Astrocyte (in vitro differentiated cells and primary cell): Measurements from ENCODE around the gene ABCC4. TPM values are rescaled to one million over a fixed set of nuclear protein-coding genes. Genes with fewer than 3 reads are reported as not detected.
A peak's percentile ranks its signal among the peaks of the same experiment; 100 is the strongest.

Experiments used
- DNase-seq: peaks from one replicate; pipeline ENCODE4 v3.0.0-alpha.2; 2010; ENCODE audit warnings: low read depth
- FAIRE-seq: peaks from 2 replicates; lab custom pipeline; 2011; peaks lifted over from hg19 to GRCh38; lab: Jason Lieb, UNC
- H2AFZ ChIP-seq: 2 replicates; pipeline ENCODE4 v1.6.0; 2012; ENCODE audit warnings: low read depth, low read length, inconsistent platforms
- H3K27ac ChIP-seq: 2 replicates; pipeline ENCODE4 v1.5.1; 2011; ENCODE audit warnings: low read depth, low read length, inconsistent platforms
- H3K27me3 ChIP-seq: 2 replicates; pipeline ENCODE4 v1.6.0; 2011; ENCODE audit warnings: low read length, inconsistent platforms; ENCODE audit not compliant: insufficient read depth
- H3K36me3 ChIP-seq: 2 replicates; pipeline ENCODE4 v1.5.1; 2011; ENCODE audit warnings: low read length, inconsistent platforms; ENCODE audit not compliant: insufficient read depth
- H3K4me1 ChIP-seq: 2 replicates; pipeline ENCODE4 v1.5.1; 2011; ENCODE audit warnings: low read length, inconsistent platforms; ENCODE audit not compliant: insufficient read depth
- H3K4me2 ChIP-seq: 2 replicates; pipeline ENCODE4 v1.6.0; 2012; ENCODE audit warnings: low read length, inconsistent platforms
- H3K4me3 ChIP-seq: 2 replicates; pipeline ENCODE4 v1.5.1; 2011; ENCODE audit warnings: low read depth, mild to moderate bottlenecking, low read length, inconsistent platforms; ENCODE audit not compliant: insufficient read depth
- H3K79me2 ChIP-seq: 2 replicates; pipeline ENCODE4 v1.6.0; 2012; ENCODE audit warnings: mild to moderate bottlenecking, low read length, inconsistent platforms; ENCODE audit not compliant: insufficient read depth
- H3K9ac ChIP-seq: 2 replicates; pipeline ENCODE4 v1.6.0; 2012; ENCODE audit warnings: mild to moderate bottlenecking, low read length, inconsistent platforms
- H3K9me3 ChIP-seq: 2 replicates; pipeline ENCODE4 v1.5.1; 2012; ENCODE audit warnings: low read depth, mild to moderate bottlenecking, low read length, inconsistent platforms; ENCODE audit not compliant: insufficient read depth
- H4K20me1 ChIP-seq: 2 replicates; pipeline ENCODE4 v1.6.0; 2012; ENCODE audit warnings: low read length, inconsistent platforms; ENCODE audit not compliant: insufficient read depth
- H3K27ac Mint-ChIP-seq: one replicate; pipeline ENCODE4 v1.8.0; 2021; ENCODE audit warnings: mild to moderate bottlenecking, mixed read lengths; ENCODE audit not compliant: unreplicated experiment
- H3K27me3 Mint-ChIP-seq: one replicate; pipeline ENCODE4 v1.8.0; 2021; ENCODE audit warnings: low read depth, mixed read lengths; ENCODE audit not compliant: unreplicated experiment
- H3K36me3 Mint-ChIP-seq: one replicate; pipeline ENCODE4 v1.8.0; 2021; ENCODE audit warnings: low read depth, mixed read lengths; ENCODE audit not compliant: unreplicated experiment
- H3K4me1 Mint-ChIP-seq: one replicate; pipeline ENCODE4 v1.8.0; 2021; ENCODE audit warnings: low read depth, mixed read lengths; ENCODE audit not compliant: unreplicated experiment
- H3K4me3 Mint-ChIP-seq: one replicate; pipeline ENCODE4 v1.8.0; 2021; ENCODE audit warnings: mild to moderate bottlenecking, moderate library complexity, mixed read lengths; ENCODE audit not compliant: unreplicated experiment
- H3K9me3 Mint-ChIP-seq: one replicate; pipeline ENCODE4 v1.8.0; 2021; ENCODE audit warnings: mild to moderate bottlenecking, mixed read lengths; ENCODE audit not compliant: unreplicated experiment
- EZH2 ChIP-seq: IDR thresholded peaks from 2 replicates; pipeline ENCODE4 v1.6.1; 2012; ENCODE audit warnings: mild to moderate bottlenecking, low read length, inconsistent platforms; ENCODE audit not compliant: insufficient read depth
- total RNA-seq: library from RNA; stranded (reverse); gene quantifications from 2 replicates; pipeline ENCODE4 v1.2.1, GENCODE V29; 2021
- TF ChIP-seq, protein P1 (sequence below): IDR thresholded peaks from 2 replicates; pipeline ENCODE4 v1.5.1; 2011; ENCODE audit warnings: low read depth, mild to moderate bottlenecking, inconsistent platforms, low read length, moderate library complexity; ENCODE audit not compliant: insufficient read depth

ABCC4 gene
- total RNA-seq, 1 donor from 2014 or later = 15.6 TPM

DNA sequence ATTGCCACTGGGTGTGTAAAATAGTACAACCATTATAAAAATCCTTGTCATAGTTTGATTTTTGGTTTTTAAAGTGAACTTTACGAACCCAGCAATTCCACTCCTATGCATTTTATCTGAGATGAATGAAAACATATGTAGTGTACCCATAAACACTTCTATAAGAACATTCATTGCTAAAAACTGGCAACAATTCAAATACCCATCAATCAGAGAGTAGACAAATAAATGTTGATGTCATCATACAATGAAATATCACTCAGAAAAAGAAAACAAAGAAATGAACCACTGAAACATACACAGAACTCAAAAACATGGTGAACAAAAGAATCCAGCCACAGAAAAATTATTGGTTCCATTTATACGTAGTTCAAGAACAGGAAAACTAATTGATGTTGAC, 202.3 kb downstream of the ABCC4 start:
- H3K36me3 Mint-ChIP-seq = peaks cover 2% of the 10 kb centered on the region

DNA sequence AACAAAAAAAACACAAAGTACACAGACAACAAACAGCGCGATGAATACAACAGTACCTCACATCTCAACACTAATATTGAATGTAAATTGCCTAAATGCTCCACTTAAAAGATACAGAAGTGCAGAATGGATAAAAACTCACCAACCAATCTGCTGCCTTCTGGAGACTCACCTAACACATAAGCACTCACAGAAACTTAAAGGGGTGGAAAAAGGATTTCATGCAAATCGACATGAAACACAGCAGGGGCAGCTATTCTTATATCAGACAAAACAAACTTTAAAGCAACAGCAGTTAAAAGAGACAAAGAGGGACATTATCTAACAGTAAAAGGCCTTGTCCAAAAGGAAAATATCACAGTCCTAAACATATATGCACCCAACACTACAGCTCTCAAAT, 209.5 kb downstream of the ABCC4 start:
- no peak for DNase-seq
- Histone ChIP-seq H3K9ac (no peak overlapping the region), H2AFZ (no peak overlapping the region), H4K20me1 (no peaks in the 10 kb centered on the region), H3K36me3 (no peaks in the 10 kb centered on the region), H3K4me1 (peaks cover 7% of the 10 kb centered on the region), H3K27ac (no peak overlapping the region), H3K4me2 (no peak overlapping the region), H3K79me2 (no peaks in the 10 kb centered on the region), H3K27me3 (no peaks in the 10 kb centered on the region), H3K9me3 (no peaks in the 10 kb centered on the region), H3K4me3 (no peak overlapping the region)
- no peak for FAIRE-seq
- no peak overlapping the region for H3K27ac Mint-ChIP-seq
- TF ChIP-seq, protein P1, sequence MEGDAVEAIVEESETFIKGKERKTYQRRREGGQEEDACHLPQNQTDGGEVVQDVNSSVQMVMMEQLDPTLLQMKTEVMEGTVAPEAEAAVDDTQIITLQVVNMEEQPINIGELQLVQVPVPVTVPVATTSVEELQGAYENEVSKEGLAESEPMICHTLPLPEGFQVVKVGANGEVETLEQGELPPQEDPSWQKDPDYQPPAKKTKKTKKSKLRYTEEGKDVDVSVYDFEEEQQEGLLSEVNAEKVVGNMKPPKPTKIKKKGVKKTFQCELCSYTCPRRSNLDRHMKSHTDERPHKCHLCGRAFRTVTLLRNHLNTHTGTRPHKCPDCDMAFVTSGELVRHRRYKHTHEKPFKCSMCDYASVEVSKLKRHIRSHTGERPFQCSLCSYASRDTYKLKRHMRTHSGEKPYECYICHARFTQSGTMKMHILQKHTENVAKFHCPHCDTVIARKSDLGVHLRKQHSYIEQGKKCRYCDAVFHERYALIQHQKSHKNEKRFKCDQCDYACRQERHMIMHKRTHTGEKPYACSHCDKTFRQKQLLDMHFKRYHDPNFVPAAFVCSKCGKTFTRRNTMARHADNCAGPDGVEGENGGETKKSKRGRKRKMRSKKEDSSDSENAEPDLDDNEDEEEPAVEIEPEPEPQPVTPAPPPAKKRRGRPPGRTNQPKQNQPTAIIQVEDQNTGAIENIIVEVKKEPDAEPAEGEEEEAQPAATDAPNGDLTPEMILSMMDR = no peak
- TF ChIP-seq EZH2 = no peak
- peaks cover 7% of the 10 kb centered on the region for H3K9me3 Mint-ChIP-seq
- no peaks in the 10 kb centered on the region for H3K27me3 Mint-ChIP-seq
- peaks cover 7% of the 10 kb centered on the region for H3K4me1 Mint-ChIP-seq
- H3K4me3 Mint-ChIP-seq = no peak overlapping the region
- peaks cover 2% of the 10 kb centered on the region for H3K36me3 Mint-ChIP-seq

More for the DNA sequence above, 202.3 kb downstream of the ABCC4 start:
- no peak overlapping the region for H3K27ac ChIP-seq
- H3K4me1 ChIP-seq = peaks cover 17% of the 10 kb centered on the region
- H3K4me3 ChIP-seq = no peak overlapping the region
- no peaks in the 10 kb centered on the region for H3K27me3 Mint-ChIP-seq
- H3K9me3 Mint-ChIP-seq = no peaks in the 10 kb centered on the region
- no peaks in the 10 kb centered on the region for H3K36me3 ChIP-seq
- no peak overlapping the region for H3K4me3 Mint-ChIP-seq
- no peak overlapping the region for H3K27ac Mint-ChIP-seq
- TF ChIP-seq EZH2 = no peak
- TF ChIP-seq, protein P1 = no peak
- FAIRE-seq = peak; percentile 20
- peaks cover 4% of the 10 kb centered on the region for H3K4me1 Mint-ChIP-seq
- no peak overlapping the region for H3K4me2 ChIP-seq
- no peaks in the 10 kb centered on the region for H3K27me3 ChIP-seq
- H2AFZ ChIP-seq = no peak overlapping the region
- no peak for DNase-seq
- no peaks in the 10 kb centered on the region for H4K20me1 ChIP-seq
- no peaks in the 10 kb centered on the region for H3K79me2 ChIP-seq
- H3K9me3 ChIP-seq = no peaks in the 10 kb centered on the region
- no peak overlapping the region for H3K9ac ChIP-seq

DNA sequence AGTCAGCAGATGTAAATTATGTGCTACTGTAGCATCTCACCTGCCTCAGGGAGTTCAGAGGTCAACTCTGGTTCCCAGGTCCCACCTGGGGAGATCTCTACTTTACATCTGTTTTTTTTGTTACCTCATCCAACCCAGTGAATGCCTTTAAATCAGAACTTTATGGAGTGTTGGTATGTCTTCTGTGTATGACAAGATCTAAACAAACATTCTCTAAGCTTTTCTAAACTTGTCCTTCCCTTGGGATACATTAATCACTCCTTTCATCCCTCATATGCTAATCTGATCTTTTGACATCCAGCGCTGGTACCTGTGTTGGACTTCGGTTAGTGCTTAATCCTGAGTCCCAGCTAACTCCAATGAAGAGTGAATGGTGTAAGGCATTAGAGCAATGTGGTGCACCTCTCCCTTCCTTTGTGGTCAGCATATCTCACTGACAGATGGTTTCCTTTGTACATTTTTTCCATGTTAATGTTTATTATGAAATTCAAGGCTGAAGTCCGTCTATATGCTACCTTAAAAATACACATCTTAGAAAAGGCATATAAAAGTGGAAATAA, 213.4 kb downstream of the ABCC4 start:
- Mint-ChIP-seq H3K27ac (no peak overlapping the region), H3K4me1 (peaks cover 9% of the 10 kb centered on the region), H3K27me3 (no peaks in the 10 kb centered on the region), H3K9me3 (peaks cover 7% of the 10 kb centered on the region), H3K4me3 (peak overlapping the region; percentile 28), H3K36me3 (no peaks in the 10 kb centered on the region)
- Histone ChIP-seq H3K27me3 (no peaks in the 10 kb centered on the region), H3K4me3 (no peak overlapping the region), H3K9me3 (no peaks in the 10 kb centered on the region), H3K79me2 (no peaks in the 10 kb centered on the region), H4K20me1 (no peaks in the 10 kb centered on the region), H3K9ac (no peak overlapping the region), H2AFZ (no peak overlapping the region), H3K36me3 (no peaks in the 10 kb centered on the region), H3K27ac (no peak overlapping the region), H3K4me1 (peaks cover 7% of the 10 kb centered on the region), H3K4me2 (peak overlapping the region; percentile 5)
- FAIRE-seq (peak; percentile 55), DNase-seq (peak; percentile 76)
- no peak for TF ChIP-seq EZH2
- TF ChIP-seq, protein P1 = no peak
